ENCODE measurements around the gene MMS19.
"Not testable (repeated sequence)": the region's sequence is repeated elsewhere in the genome, so short reads cannot be mapped to it uniquely, and the experiment has no call there.

MMS19 gene

GRCh38 chr10:97499561-97500296, 1.5 kb upstream of the MMS19 start:
- DNase-seq, result no peak

DNA sequence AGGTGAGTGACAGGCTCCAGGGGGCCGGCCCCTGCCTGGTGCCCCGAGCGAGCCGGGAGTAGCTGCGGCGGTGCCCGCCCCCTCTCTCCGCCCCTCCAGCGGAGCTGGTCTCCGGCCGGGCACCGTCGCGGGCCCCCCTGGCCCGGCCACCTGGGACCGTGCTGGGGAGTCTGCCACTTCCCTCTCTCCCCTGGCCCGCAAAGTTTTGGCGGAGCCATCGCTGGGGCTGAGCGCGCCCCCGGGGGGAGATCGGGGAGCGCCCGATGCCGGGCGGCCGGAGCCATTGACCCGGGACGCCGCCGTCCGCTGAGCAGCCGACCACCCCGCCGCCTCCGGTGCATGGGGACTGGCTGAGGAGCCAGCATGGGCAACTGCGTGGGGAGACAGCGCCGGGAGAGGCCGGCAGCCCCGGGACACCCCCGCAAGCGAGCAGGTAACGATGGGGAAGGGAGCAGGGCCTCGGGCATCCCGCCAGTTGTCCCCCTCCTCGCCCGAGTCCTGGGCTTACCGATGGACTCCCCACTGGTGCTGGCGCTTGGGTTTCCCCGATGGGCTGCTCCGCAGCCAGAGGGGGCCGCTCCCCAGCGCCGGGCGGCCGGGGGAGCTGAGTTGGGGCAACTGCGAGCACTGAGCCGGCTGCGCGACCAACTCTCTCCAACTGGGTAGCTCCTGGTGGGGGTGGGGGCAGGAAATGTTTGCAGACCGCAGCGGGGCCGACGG, 779 bp upstream of the MMS19 start, which contains the start of gene UBTD1:
TSS of gene UBTD1 (plus strand) at position 84 of the 720 bp plus-strand sequence. CDS start at position 364, 280 bp downstream.
- DNase-seq, result peak; percentile 3

GRCh38 chr10:97497572-97498075, 598 bp downstream of the MMS19 start:
- DNase-seq, result peak; percentile 62

DNA sequence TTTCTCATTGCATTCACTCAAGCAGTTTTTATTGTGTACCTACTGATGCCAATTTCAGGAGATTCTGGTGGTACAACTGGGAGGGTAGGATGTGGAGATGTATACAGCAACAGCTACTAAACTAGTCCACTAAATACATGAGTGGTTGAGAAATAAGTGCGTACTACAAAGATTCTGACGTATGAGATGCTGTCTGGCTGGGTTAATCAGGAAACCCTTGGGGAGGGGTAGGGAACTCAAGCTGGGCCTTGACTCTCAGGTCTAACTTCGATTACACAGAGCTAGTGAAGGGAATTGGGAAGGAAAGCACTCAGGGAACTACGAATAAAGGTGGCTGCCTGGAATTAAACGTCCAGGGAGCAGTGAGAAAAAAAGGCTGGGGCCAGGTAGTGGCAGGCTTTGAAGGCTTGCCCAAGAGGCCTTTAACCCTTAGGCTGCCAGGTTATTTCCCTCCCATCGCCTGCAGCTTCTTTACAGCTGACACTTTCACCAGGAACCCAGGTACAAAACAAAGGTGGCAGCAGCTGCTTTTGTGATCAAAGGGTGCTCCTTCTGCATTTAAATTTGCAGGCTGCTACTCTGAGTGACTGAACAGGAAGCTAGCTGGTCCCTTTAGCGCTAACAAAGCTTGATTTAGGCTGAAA, 3.2 kb downstream of the MMS19 start:
- DNase-seq, result peak; percentile 5

- DNase-seq, result no peak
Observed at GRCh38 chr10:97494151-97494550, 4.1 kb downstream of the MMS19 start.

DNA sequence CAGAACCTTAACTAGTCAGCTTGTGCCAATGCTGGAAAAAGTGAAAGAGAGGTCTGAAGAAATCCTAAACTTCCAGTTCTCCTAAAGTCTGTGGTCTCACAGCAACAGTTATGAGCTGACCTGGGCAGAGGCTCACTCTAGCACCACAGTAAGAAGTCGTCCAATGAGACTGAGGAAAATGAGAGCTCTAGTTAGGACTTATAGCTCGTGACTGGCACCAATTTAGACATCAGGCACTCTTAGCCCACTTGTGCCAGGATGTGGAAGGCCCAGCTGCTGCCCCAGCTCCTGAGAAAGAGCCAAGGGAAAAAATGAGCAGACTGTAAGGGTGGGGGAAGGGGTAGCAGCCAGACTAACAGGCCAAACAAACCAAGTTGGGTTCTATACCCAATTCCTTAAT, 7.6 kb downstream of the MMS19 start:
- DNase-seq, result no peak

DNA sequence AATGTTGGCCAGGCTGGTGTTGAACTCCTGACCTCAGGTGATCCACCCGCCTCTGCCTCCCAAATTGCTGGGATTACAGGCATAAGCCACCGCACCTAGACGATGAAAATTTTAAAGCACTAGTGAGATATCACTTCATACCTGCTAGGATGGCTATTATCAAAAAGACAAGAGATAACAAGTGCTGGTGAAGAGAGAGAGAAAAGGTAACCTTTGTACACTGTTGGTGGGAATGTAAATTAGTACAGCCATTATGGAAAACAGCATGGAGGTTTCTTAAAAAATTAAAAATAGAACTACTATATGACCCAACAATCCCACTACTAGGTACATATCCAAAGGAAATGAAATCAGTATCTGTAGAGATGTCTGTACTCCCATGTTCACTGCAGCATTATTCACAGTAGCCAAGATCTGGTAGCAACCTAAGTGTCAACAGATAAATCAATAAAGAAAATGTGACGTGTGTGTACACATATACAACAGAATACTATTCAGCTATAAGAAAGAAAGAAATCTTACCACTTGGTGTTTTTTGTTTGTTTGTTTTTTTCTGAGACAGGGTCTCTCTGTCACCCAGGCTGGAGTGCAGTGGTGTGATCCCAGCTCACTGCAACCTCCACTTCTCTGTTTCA, 12.5 kb downstream of the MMS19 start:
- no peak for DNase-seq

DNA sequence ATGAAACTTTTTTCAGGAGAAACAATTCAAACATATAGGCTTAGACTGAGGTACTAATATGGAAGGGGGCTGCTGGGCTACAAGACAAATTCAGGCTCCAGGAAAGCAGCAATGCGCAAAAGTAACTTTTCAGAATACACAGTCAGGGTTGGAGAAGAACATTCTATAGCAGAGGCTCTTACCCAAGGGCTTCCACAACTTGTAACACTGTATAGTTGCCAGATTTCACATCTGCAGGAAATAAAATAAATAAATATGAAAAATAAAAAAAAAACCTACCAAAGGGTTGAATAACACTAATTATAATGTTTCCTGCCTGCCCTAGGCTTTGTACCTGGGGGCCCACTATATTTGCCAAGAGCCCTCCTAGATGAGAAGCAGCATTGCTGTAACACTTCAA, 14.3 kb downstream of the MMS19 start:
- DNase-seq, result no peak

DNA sequence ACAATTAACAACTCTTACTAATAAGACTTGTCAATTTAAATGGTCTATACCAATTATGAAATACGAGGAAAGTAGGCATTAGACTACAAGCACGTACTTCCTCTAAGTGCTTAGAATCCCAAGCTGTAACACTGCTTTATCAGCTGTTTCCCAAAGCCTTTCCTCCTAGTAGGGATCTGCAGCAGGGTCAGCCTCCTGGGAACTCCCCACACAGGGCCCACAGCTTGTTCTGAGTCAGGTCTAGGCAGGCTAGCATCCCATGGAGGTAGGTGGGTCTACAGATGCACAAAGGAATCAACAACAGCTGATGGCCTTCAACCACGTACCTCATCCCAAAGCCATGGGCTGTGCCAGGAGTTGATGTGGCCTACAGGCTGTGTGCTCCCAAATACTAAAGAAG, 14.7 kb downstream of the MMS19 start:
- DNase-seq, result no peak

DNA sequence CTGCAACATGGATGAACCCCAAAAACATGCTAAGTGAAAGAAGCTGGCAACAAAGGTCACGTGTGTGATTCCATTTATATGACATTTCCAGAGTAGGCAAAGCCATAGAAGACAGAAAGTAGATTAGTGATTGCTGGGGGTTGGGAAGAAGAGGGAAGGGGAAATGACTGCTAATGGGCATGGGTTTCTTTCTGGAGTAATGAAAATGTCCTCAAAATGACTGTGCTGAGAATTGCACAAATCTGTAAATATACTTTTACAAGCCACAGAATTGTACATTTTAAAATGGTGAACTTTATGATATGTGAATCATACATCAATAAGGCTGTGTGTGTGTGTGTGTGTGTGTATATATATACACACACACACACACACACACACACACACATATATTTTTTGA, 15.8 kb downstream of the MMS19 start:
- DNase-seq, result no peak

DNA sequence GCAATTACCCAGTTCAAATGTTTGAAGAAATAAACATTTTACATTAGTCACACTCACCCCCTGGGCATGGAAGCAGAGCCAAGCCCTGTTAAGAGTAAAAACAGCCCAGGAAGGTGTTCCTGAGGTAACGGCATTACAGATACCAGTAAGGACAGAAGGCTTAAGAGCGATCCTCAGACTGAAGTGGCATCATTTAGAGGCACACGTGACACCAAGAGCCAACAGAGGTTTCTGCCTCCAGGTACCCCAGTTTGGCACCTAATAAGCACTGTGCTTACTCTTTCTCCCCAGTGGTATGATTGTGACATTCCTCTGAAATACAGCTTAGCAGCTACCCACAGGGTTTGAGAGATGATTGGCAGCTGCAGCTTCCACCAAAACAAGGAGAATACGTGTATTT, 17.2 kb downstream of the MMS19 start:
- no peak for DNase-seq

DNA sequence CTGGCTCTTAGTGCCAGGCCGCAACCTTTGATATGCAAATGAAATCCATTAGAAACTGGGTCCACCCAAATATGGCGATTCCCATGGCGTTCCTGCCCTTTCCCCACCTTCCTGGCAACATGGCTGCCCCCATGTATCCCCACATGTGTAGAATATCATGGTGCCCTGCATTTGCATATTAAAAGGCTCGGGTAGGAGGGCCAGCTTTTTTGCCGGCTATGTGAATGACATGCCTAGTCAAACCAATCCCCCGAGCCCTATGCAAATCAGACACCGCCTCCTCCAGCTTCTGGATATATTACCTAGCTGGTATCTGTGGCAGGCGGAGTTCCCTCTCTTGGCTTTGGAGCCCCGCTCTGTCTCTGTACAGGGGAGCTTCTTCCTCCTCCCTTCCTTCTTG, 18.3 kb downstream of the MMS19 start:
- no peak for DNase-seq

DNA sequence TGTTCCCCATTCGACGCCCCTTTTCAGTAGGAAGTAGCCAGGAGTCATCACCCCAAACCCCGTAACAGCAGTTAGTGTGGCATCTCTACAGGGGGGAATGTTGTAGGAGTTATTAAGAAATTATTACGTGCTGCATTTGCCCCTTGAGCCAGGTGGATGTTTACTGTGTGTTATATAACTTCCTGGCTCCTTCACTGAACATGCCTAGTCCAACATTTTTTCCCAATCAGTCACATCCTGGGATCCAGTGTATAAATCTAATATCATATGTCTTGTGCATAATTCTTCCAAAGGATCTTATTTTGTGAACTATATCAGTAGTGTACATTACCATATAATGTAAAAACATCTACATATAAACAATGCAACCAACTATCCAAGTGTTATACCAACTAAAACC, 18.8 kb downstream of the MMS19 start:
- DNase-seq, result not testable (repeated sequence)

- no peak for DNase-seq
Observed at GRCh38 chr10:97475936-97476594, 22.2 kb downstream of the MMS19 start.

DNA sequence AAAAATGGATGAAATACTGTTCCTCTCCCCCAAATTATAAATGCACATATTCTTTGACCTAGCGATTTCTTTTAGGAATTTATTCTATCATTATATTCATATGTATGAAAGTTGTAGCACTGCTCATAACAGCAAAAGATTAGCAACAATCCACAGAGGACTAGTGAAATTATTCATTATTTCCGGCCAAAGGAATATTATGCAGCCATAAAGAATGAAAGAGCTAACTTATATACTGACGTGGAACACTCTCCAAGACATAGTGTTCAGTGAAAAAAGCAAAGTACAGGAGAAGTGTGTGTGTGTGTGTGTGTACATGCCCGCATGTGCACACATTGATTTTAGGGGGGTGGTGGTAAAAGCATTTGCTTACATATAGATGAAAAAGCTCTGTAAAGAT, 23.3 kb downstream of the MMS19 start:
- no peak for DNase-seq

GRCh38 chr10:97468781-97469180, 29.4 kb downstream of the MMS19 start:
- DNase-seq, result not testable (repeated sequence)

GRCh38 chr10:97468162-97468561, 30.1 kb downstream of the MMS19 start:
- no peak for DNase-seq

DNA sequence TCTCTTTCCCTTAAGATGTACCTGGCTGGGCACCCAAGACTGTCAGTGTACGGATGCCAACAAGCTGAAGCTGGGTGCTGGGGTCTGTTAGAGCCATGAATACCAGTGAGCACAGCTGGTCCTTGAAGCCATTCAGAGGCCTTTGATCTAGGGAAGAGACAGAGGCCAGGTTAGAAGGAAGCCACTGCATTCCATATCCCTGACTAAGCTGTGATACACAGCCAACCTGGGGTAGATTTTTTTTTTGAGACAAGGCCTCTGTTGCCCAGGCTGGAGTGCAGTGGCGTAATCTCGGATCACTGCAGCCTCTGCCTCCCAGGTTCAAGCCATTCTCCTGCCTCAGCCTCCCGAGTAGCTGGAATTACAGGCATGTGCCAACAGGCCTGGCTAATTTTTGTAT, 31.5 kb downstream of the MMS19 start:
- no peak for DNase-seq

DNA sequence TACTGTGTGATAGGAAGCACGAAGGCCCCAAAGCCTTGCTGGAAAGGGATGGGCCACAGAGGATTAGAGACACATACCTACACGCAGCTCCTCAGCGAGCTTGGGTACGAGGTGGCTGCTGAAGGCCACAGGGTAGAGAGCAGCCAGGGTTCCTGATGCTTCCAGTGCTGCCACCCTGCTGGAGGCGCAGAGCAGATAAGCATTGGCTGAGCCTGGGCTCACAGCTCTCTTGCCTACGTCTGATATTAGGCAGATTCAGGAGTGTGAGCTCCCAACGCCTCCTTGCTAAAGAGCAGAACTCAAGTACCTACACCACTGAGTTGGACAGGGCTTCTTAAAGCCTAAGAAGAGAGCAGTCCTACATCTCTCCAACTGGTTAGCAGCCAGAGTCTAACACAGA, 32.2 kb downstream of the MMS19 start:
- no peak for DNase-seq

DNA sequence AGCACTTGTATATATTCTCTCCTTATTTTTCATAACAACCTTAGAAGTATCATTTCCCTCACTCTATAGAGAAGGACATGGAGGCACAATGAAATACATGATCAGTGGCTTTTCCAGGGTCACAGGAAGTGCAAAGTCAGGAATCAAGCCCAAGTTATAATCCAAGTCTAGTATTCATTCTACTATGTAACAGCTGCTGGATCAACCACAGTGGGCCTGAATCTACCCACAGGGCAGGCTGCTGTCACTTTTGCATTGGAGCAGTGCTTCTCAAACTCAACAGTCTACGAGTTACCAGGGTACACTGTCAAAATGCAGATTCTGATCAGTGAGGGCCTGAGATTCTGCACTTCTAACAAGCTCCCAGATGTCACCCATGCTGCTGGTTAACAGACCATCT, 34.0 kb downstream of the MMS19 start:
- DNase-seq, result no peak

GRCh38 chr10:97463363-97464132, 34.7 kb downstream of the MMS19 start:
- DNase-seq, result peak; percentile 46

- DNase-seq, result no peak
Observed at GRCh38 chr10:97462309-97462708, 35.9 kb downstream of the MMS19 start.
